ENCODE measurements around the gene UNC93B1. TPM values are rescaled to one million over a fixed set of nuclear protein-coding genes. Genes with fewer than 3 reads are reported as not detected.

Gene UNC93B1
- total and polyA plus RNA-seq, 10 donors: 110 to 192 (median 132) TPM

- peaks cover 0 to 11% (median 0%) of the 10 kb centered on the region in 8 donors for H3K9me3 ChIP-seq
- H3K36me3 ChIP-seq: peaks cover 0 to 63% (median 9%) of the 10 kb centered on the region in 6 donors
- no peaks in the 10 kb centered on the region for H3K27me3 ChIP-seq (replicated peaks in 1 of 7)
- WGBS, 5 donors: 89 to 97% (median 94%) methylated on average over 12 to 21 of the region's 21 CpGs
- peaks cover 9 to 44% (median 29%) of the 10 kb centered on the region in 6 donors for H3K4me1 ChIP-seq
- intact Hi-C loops (cut with DNase I; ENCODE audit: low total_unique reads): no loop called here
- TF ChIP-seq, protein P1, sequence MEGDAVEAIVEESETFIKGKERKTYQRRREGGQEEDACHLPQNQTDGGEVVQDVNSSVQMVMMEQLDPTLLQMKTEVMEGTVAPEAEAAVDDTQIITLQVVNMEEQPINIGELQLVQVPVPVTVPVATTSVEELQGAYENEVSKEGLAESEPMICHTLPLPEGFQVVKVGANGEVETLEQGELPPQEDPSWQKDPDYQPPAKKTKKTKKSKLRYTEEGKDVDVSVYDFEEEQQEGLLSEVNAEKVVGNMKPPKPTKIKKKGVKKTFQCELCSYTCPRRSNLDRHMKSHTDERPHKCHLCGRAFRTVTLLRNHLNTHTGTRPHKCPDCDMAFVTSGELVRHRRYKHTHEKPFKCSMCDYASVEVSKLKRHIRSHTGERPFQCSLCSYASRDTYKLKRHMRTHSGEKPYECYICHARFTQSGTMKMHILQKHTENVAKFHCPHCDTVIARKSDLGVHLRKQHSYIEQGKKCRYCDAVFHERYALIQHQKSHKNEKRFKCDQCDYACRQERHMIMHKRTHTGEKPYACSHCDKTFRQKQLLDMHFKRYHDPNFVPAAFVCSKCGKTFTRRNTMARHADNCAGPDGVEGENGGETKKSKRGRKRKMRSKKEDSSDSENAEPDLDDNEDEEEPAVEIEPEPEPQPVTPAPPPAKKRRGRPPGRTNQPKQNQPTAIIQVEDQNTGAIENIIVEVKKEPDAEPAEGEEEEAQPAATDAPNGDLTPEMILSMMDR (IDR thresholded peaks at IDR 0.05 in 8 of 11, conservative IDR thresholded peaks at IDR 0.05 in 3 of 11): no peak
- peak in 1 of 3 donors; percentile 27 for TF ChIP-seq POLR2AphosphoS5 (IDR thresholded peaks at IDR 0.05)
- no peak overlapping the region for H3K4me3 ChIP-seq
- H3K27ac ChIP-seq: peak overlapping the region in 1 of 8 donors; percentile 9
- DNase-seq: no peak
Observed at GRCh38 chr11:68027667-68028066, 23.8 kb upstream of the UNC93B1 start.

GRCh38 chr11:68026391-68027105 is 22.7 kb upstream of the UNC93B1 start:
- TF ChIP-seq POLR2A (IDR thresholded peaks at IDR 0.05) (no peak), POLR2AphosphoS5 (IDR thresholded peaks at IDR 0.05) (peak in 1 of 3 donors; percentile 25)
- 83 to 95% (median 85%) methylated on average over 9 to 18 of the region's 18 CpGs for WGBS, 5 donors

DNA sequence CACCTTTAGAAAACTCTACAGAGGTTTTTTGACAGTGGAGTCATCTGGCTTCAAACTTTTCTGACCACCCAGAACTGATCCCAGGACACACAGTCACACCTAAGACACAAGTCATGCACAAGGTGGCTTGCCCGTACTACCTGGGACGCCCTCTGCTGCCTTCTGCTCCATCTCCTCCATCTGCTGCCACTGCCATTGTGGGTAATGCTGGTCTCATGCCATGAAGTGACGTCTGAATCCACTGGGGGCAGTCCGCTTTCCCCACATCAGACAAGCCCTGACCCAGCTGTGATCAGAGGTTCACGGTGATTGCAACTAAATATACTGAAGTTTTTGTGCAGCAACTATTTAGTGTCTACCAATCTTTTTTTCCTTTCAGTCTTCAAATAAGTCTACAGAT is 21.1 kb upstream of the UNC93B1 start:
- DNase-seq: no peak
- no peak for TF ChIP-seq POLR2A (IDR thresholded peaks at IDR 0.05)
- TF ChIP-seq, protein P1 (IDR thresholded peaks at IDR 0.05 in 8 of 11, conservative IDR thresholded peaks at IDR 0.05 in 3 of 11): no peak
- TF ChIP-seq POLR2AphosphoS5 (IDR thresholded peaks at IDR 0.05): no peak
- no peak overlapping the region for H3K27ac ChIP-seq
- H3K27me3 ChIP-seq (replicated peaks in 1 of 7): no peaks in the 10 kb centered on the region
- intact Hi-C loops (cut with DNase I; ENCODE audit: low total_unique reads): no loop called here
- peaks cover 0 to 11% (median 0%) of the 10 kb centered on the region in 8 donors for H3K9me3 ChIP-seq
- H3K4me1 ChIP-seq: peaks cover 0 to 22% (median 10%) of the 10 kb centered on the region in 6 donors
- WGBS, 5 donors: 64 to 76% (median 73%) methylated on average over 5 of the region's 5 CpGs
- no peak overlapping the region for H3K4me3 ChIP-seq
- peaks cover 0 to 83% (median 20%) of the 10 kb centered on the region in 6 donors for H3K36me3 ChIP-seq

More at GRCh38 chr11:68026391-68027105, 22.7 kb upstream of the UNC93B1 start:
- Histone ChIP-seq H3K36me3 (peaks cover 0 to 68% (median 18%) of the 10 kb centered on the region in 6 donors), H3K27me3 (replicated peaks in 1 of 7) (no peaks in the 10 kb centered on the region), H3K4me1 (peaks cover 3 to 33% (median 18%) of the 10 kb centered on the region in 6 donors), H3K9me3 (peaks cover 0 to 11% (median 0%) of the 10 kb centered on the region in 8 donors), H3K27ac (peak overlapping the region in 1 of 8 donors; percentile 4), H3K4me3 (no peak overlapping the region)
- DNase-seq: no peak
- intact Hi-C loops (cut with DNase I; ENCODE audit: low total_unique reads): no loop called here

DNA sequence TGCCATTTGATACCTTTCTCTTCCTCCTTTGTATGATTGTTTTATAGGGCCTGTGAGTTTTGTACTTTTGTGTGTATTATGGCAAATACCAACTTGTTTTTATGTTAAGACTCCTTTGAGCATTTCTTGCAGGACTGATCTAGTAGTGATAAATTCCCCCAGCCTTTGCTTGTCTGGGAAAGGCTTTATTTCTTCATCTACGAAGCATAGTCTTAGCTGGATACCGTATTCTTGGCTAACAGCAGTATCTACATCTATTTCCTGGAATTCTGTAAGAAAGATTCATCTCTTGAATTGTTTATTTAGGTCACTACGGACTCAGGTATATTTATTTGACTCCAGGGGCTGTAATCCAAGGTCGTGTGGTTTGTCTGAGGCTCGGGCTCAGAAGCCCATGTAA is 20.6 kb upstream of the UNC93B1 start:
- intact Hi-C loops (cut with DNase I; ENCODE audit: low total_unique reads): no loop called here
- TF ChIP-seq, protein P1 (IDR thresholded peaks at IDR 0.05 in 8 of 11, conservative IDR thresholded peaks at IDR 0.05 in 3 of 11): no peak
- TF ChIP-seq POLR2AphosphoS5 (IDR thresholded peaks at IDR 0.05) (no peak), POLR2A (IDR thresholded peaks at IDR 0.05) (no peak)
- Histone ChIP-seq H3K4me1 (peaks cover 0 to 17% (median 5%) of the 10 kb centered on the region in 6 donors), H3K27me3 (replicated peaks in 1 of 7) (no peaks in the 10 kb centered on the region), H3K9me3 (peaks cover 0 to 11% (median 0%) of the 10 kb centered on the region in 8 donors), H3K27ac (no peak overlapping the region), H3K4me3 (no peak overlapping the region), H3K36me3 (peaks cover 0 to 89% (median 20%) of the 10 kb centered on the region in 6 donors)
- DNase-seq: no peak
- 88 to 93% (median 93%) methylated on average over 5 of the region's 5 CpGs for WGBS, 5 donors
